HG03066 (cell line): ENCODE results near the gene SLC26A11.

Experiments used
- ATAC-seq: cut with Tn5 transposase; IDR thresholded peaks from one replicate; pipeline ENCODE4 v1.9.1; 2021; ENCODE audit warnings: low read depth; ENCODE audit not compliant: unreplicated experiment

SLC26A11 gene

DNA sequence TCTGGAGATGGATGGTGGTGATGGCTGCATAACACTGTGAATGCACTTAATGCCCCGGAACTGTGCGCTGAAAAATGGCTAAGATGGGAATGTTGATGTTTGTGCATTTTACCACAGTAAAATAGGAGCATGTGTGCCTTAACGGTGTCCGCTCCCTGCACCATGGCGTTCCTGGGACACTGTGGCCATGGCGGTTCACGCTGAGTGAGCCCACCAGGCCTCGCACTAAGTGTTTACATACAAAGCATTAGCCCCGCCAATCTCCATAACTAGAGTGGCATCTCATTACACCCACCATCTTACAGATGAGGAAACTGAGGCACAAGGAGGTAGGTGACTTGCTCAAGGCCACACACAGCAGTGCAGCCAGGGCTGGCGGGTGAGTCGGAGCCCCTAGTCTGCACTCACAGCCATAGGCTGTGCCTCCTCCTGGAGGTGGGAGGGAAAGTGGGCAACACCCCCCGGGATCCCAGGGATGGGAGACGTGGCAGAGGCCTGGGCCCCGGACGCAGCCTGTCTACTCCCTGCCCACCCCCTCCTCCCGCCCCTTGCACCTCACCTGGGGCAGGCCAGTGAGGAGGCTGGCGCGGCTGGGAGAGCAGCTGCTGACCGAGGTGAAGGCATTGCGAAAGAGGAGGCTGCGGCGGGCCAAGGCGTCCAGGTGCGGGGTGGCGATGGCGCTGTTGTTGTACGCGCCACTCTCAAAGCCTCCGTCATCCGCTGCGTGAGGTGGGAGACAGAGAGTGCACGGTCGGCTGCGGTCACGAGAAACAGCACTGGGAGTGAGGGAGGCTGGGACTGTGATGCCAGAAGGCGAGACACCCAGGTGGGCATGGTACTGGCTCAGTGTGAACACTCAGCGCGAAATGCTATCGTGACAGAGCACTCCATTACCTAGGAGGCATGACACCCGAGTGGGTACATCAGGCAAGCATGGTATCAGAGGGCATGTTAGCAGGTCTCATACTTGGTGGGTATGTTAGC is 3.5 kb upstream of the SLC26A11 start:
- no peak for ATAC-seq

- ATAC-seq: no peak
Measured at GRCh38 chr17:80217703-80218362, 2.4 kb upstream of the SLC26A11 start.

DNA sequence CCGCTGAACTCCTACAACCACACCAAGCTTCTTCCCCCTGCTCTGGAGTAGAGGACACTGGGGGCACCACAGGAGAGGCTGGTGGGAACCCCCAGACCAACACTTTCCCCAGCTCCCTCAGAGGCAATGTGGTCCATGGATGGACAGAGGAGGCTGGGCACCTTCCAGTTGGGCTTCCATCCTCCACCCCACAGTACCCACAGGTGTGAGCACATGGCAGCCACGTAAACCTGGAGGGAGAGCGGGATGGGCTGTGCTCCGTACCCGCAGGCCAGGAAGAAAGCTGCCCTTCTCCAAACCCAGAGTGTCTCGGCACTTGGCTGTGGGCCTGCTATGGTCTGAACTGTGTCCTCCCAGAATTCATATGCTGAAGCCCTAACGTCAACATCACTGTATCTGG is 1.8 kb upstream of the SLC26A11 start:
- no peak for ATAC-seq

DNA sequence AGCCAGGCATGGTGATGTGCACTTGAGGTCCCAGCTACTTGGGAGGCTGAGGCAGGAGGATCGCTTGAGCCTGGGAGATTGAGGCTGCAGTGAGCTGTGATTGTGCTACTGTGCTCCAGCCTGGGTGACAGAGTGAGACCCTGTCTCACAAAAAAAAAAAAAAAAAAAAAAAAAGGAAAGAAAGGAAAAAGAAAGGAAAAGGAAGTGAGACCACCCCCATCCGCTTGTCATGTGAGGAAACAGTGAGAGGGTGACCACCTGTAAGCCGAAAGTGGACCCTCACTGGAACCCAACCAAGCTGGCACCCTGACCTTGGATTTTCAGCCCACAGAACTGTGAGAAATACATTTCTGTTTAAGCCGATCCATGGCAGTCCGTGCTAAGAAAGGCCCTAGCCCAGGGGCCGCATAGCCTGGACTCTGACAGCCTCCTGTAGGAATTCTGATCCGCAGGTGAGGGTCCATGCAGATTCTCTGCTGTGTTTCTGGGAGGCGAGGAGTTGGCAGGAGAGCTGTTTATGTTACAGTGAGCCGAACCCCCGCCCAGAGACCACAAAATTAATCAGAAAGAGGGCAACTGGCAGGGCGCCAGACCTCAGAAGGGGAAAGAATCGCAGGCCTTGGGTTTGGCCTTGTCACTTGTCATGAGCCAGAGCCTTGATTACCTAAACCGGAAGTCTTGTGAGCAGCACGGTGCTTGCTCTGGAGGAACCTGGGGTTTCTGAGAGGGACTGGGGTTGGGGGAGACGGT is 1.0 kb upstream of the SLC26A11 start:
- peak; percentile 62 for ATAC-seq

- peak; percentile 17 for ATAC-seq
Measured at GRCh38 chr17:80219763-80220053, 519 bp upstream of the SLC26A11 start.

- ATAC-seq: no peak
Measured at GRCh38 chr17:80220736-80221215, 549 bp downstream of the SLC26A11 start.

- ATAC-seq: no peak
Measured at GRCh38 chr17:80221351-80222105, 1.3 kb downstream of the SLC26A11 start.

GRCh38 chr17:80222376-80223141 is 2.3 kb downstream of the SLC26A11 start:
- ATAC-seq: no peak

- no peak for ATAC-seq
Measured at GRCh38 chr17:80223142-80223815, 3.1 kb downstream of the SLC26A11 start.

- ATAC-seq: no peak
Measured at GRCh38 chr17:80223838-80224497, 3.7 kb downstream of the SLC26A11 start.

- no peak for ATAC-seq
Measured at GRCh38 chr17:80224683-80225082, 4.5 kb downstream of the SLC26A11 start.

DNA sequence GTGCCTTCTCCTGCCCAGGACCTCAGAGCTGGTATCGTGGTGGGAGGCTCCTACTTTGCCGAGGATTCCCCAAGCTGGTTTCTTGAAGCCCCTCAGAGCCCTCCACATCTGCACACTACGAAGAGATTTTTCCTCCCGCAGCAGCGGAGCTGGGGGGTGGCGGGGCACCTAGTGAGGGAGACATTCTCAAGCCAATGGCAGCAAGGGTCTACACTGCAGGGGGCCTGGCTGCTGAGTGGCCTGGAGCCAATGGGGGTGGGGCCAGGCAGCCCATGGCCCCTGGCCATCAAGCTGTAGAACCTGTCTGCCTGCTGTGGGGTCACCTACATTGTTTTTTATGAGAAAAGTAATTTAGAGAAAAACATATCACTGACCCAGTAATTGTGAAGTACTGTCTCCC is 5.0 kb downstream of the SLC26A11 start:
- ATAC-seq: no peak

DNA sequence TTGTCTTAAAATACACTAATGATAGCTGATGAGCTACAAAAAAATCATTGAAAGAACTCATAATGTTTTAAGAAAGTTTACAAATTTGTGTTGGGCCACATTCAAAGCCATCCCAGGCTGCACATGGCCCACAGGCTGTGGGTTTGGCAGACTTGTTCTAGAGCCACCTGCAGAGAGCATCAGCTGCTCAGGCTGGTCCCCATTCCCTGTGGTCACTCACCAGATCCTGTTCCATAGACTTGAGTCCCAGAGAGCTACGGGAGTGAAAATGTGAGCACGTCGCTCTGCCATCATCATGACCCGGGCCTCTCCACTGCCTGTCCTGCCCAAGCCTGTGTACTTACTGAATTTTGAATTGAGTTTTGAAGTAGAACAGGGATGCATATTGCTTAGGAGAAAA is 6.9 kb downstream of the SLC26A11 start:
- ATAC-seq: no peak

GRCh38 chr17:80227666-80228065 is 7.4 kb downstream of the SLC26A11 start:
- ATAC-seq: no peak

- no peak for ATAC-seq
Measured at GRCh38 chr17:80228477-80228876, 8.2 kb downstream of the SLC26A11 start.

GRCh38 chr17:80229011-80229410 is 8.8 kb downstream of the SLC26A11 start:
- no peak for ATAC-seq

GRCh38 chr17:80232438-80232837 is 12.2 kb downstream of the SLC26A11 start:
- ATAC-seq: no peak

DNA sequence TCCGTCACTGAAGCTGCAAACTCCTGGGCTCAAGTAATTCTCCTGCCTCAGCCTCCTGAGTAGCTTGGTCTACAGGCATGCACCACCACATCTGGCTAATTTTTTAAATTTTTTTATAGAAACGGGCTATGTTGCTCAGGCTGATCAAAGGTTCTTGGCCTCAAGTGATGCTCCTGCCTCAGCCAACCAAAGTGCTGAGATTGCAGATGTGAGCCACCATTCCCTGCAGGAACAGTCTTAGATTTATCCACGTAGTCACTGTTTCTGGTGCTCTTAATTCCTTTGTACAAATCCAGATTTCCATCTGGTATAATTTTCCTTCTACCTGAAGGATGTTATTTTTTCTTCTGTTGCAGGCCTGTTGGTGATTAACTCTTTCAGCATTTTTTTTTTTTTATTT is 13.0 kb downstream of the SLC26A11 start:
- no peak for ATAC-seq

- no peak for ATAC-seq
Measured at GRCh38 chr17:80236911-80237310, 16.7 kb downstream of the SLC26A11 start.
